Testis (tissue), 3 donors: ENCODE data around the gene GBP6. TPM values are rescaled to one million over a fixed set of nuclear protein-coding genes. Genes with fewer than 3 reads are reported as not detected.
"Not testable (repeated sequence)": the region's sequence is repeated elsewhere in the genome, so short reads cannot be mapped to it uniquely, and the experiment has no call there.

Experiments
- DNase-seq: peaks from one replicate; pipeline ENCODE4 v3.0.0-alpha.2; 2019
- H3K27ac ChIP-seq, 2 donors: fragments of 200-600 bp; sonication (generic); one replicate each; pipeline ENCODE4 v1.5.1; 2019
- H3K27me3 ChIP-seq: fragments of 200-600 bp; sonication (generic); one replicate; pipeline ENCODE4 v1.5.1; 2019
- H3K36me3 ChIP-seq: fragments of 200-600 bp; sonication (generic); one replicate; pipeline ENCODE4 v1.5.1; 2017; ENCODE audit warnings: low read depth; ENCODE audit errors: missing control alignments
- H3K4me1 ChIP-seq: fragments of 200-600 bp; sonication (generic); one replicate; pipeline ENCODE4 v1.5.1; 2019
- H3K4me3 ChIP-seq, 2 donors: fragments of 200-600 bp; sonication (generic); one replicate each; pipeline ENCODE4 v1.5.1; 2017 to 2019
- H3K9me3 ChIP-seq: fragments of 200-600 bp; sonication (generic); one replicate; pipeline ENCODE4 v1.5.1; 2017
- CTCF ChIP-seq, 3 experiments: fragments of 450-650 bp in 2 of 3; fragments of 200-600 bp in 1 of 3; sonication (generic) in 1 of 3; IDR thresholded peaks; one replicate each; pipeline ENCODE4 v1.5.1; 2016 to 2019; ENCODE audit warnings: antibody characterized with exemption in 3 of 3, mild to moderate bottlenecking in 2 of 3, moderate library complexity in 1 of 3
- POLR2A ChIP-seq: fragments of 450-650 bp; IDR thresholded peaks from one replicate; pipeline ENCODE4 v1.6.1; 2017; ENCODE audit warnings: antibody characterized with exemption, mild to moderate bottlenecking, moderate library complexity
- WGBS, 2 donors: methylation state at CpG; one replicate each; pipeline ENCODE4 v1.1.5; 2018; 5-methylcytosine and 5-hydroxymethylcytosine counted together
- intact Hi-C: fragments of 100-400 bp; cut with DNase I; formaldehyde crosslinking; loops from one replicate; pipeline ENCODE4 v1.15.1; 2023; ENCODE audit warnings: low total_unique reads
- polyA plus RNA-seq: library from polyadenylated mRNA; stranded (reverse); fragments of 350-450 nt; fragmentation: Illumina TruSeq; extraction: RNeasy Lipid Tissue Mini Kit (QIAGEN cat#74804); gene quantifications from one replicate; pipeline ENCODE4 v1.2.3, GENCODE V29; 2014; ENCODE audit warnings: low read depth, low replicate concordance; ENCODE audit not compliant: insufficient read depth
- total RNA-seq, 2 donors: library from RNA; depleted of rRNA; stranded (reverse); fragments of >200 nt; gene quantifications; one replicate each; pipeline ENCODE4 v1.2.3, GENCODE V29; 2016

Gene GBP6
- total and polyA plus RNA-seq, 3 donors from 2014 or later = 0.24 to 0.26 (median 0.25) TPM

GRCh38 chr1:89394851-89395250 lies 31.0 kb downstream of the GBP6 start:
- Histone ChIP-seq H3K27ac (no peak overlapping the region), H3K4me1 (no peaks in the 10 kb centered on the region), H3K27me3 (no peaks in the 10 kb centered on the region), H3K4me3 (no peak overlapping the region), H3K36me3 (no peaks in the 10 kb centered on the region), H3K9me3 (no peaks in the 10 kb centered on the region)
- DNase-seq = no peak
- TF ChIP-seq POLR2A = no peak
- TF ChIP-seq CTCF (IDR thresholded peaks at IDR 0.05) = no peak
- 90 to 93% methylated on average over 3 of the region's 3 CpGs for WGBS, 2 donors
- intact Hi-C loops = no loop called here

GRCh38 chr1:89396902-89397301 lies 33.0 kb downstream of the GBP6 start:
- no peak overlapping the region for H3K27ac ChIP-seq
- no peaks in the 10 kb centered on the region for H3K4me1 ChIP-seq
- TF ChIP-seq POLR2A = no peak
- no peak for TF ChIP-seq CTCF (IDR thresholded peaks at IDR 0.05)
- H3K9me3 ChIP-seq = no peaks in the 10 kb centered on the region
- intact Hi-C loops = no loop called here
- no peaks in the 10 kb centered on the region for H3K27me3 ChIP-seq
- H3K4me3 ChIP-seq = no peak overlapping the region
- no peaks in the 10 kb centered on the region for H3K36me3 ChIP-seq
- DNase-seq = no peak

GRCh38 chr1:89405275-89405929 lies 41.5 kb downstream of the GBP6 start:
- no peak for DNase-seq
- Histone ChIP-seq H3K27ac (no peak overlapping the region), H3K27me3 (no peaks in the 10 kb centered on the region), H3K4me1 (peaks cover 7% of the 10 kb centered on the region), H3K4me3 (no peak overlapping the region), H3K9me3 (no peaks in the 10 kb centered on the region), H3K36me3 (no peaks in the 10 kb centered on the region)
- intact Hi-C loops = no loop called here
- TF ChIP-seq CTCF (IDR thresholded peaks at IDR 0.05) = peak in 1 of 3 experiments; percentile 21
- no peak for TF ChIP-seq POLR2A
- WGBS, 2 donors = 82 to 91% methylated on average over 9 to 11 of the region's 11 CpGs

GRCh38 chr1:89407360-89407759 lies 43.5 kb downstream of the GBP6 start:
- intact Hi-C loops = no loop called here
- no peaks in the 10 kb centered on the region for H3K27me3 ChIP-seq
- 22 to 26% methylated on average over 1 of the region's 1 CpG for WGBS, 2 donors
- TF ChIP-seq CTCF (IDR thresholded peaks at IDR 0.05) (no peak), POLR2A (no peak)
- peak overlapping the region in 1 of 2 donors; percentile 66 for H3K27ac ChIP-seq
- H3K36me3 ChIP-seq = no peaks in the 10 kb centered on the region
- no peak for DNase-seq
- H3K4me1 ChIP-seq = peaks cover 7% of the 10 kb centered on the region
- H3K4me3 ChIP-seq = peak overlapping the region in 1 of 2 donors; percentile 16
- no peaks in the 10 kb centered on the region for H3K9me3 ChIP-seq

GRCh38 chr1:89407768-89408167 lies 43.9 kb downstream of the GBP6 start:
- 39 to 46% methylated on average over 2 of the region's 2 CpGs for WGBS, 2 donors
- H3K27me3 ChIP-seq, DNase-seq, H3K9me3 ChIP-seq, H3K4me1 ChIP-seq, H3K36me3 ChIP-seq, intact Hi-C loops: not testable (repeated sequence)
- Histone ChIP-seq H3K4me3 (peak overlapping the region in 1 of 2 donors; percentile 16), H3K27ac (peak overlapping the region in 1 of 2 donors; percentile 66)
